GM12875 (cell line): Measurements from ENCODE around the gene SCD5.

Experiments used
- H3K4me3 ChIP-seq: one replicate; pipeline ENCODE4 v1.5.1; 2011; ENCODE audit warnings: low read depth, low read length, control low read depth
- CTCF ChIP-seq: IDR thresholded peaks from 2 replicates; pipeline ENCODE4 v1.5.1; 2011; ENCODE audit warnings: low read depth, mild to moderate bottlenecking, control low read depth, inconsistent platforms, low read length, moderate library complexity, borderline replicate concordance; ENCODE audit not compliant: insufficient read depth

Gene SCD5

DNA sequence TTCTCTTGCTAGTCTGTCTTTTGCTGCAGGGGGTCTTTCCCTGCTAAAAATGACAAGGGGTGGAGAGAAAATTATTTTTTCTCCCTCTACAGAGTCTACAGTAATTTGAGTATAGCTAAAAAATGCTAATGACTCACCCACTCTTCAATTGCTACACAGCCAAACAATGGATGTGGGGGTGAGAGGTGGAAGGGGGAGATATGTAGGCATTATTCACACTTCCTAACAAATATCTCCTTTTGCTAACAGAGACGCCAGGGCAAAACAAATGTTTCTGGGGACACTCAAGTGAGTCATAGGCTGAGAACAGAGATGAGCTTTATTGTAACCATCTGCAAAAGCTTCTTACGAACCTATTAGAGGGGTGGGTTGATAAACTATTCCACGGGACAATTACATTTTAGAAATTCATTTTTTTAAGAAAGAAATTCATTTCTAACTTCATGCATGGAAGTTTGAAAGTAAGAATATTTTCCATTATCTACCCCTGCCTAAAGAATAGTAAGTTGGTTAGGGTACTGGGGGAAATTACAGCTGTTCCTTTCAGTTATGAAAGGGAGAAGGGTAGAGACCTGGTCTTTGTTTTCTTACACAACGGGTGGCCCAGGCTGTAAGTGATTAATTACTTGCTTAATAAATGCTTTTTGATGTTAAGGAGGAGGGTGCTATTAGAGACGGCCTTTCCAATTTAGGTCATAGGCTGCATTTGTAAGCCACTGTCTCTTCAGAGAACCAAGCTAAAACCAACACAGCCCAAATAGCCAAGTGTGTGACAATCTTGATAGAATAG lies 12.8 kb downstream of the SCD5 start:
- TF ChIP-seq CTCF: no peak
- H3K4me3 ChIP-seq: no peak overlapping the region

GRCh38 chr4:82784681-82785610 lies 13.7 kb downstream of the SCD5 start:
- no peak for TF ChIP-seq CTCF
- H3K4me3 ChIP-seq: no peak overlapping the region

- no peak for TF ChIP-seq CTCF
- H3K4me3 ChIP-seq: no peak overlapping the region
Observed at GRCh38 chr4:82782626-82783345, 15.8 kb downstream of the SCD5 start.

GRCh38 chr4:82780752-82781231 lies 17.8 kb downstream of the SCD5 start:
- TF ChIP-seq CTCF: no peak
- no peak overlapping the region for H3K4me3 ChIP-seq

- no peak for TF ChIP-seq CTCF
- no peak overlapping the region for H3K4me3 ChIP-seq
Observed at GRCh38 chr4:82780170-82780751, 18.3 kb downstream of the SCD5 start.

GRCh38 chr4:82779032-82779431 lies 19.6 kb downstream of the SCD5 start:
- H3K4me3 ChIP-seq: no peak overlapping the region
- no peak for TF ChIP-seq CTCF
